GM19238 (cell line): ENCODE data around the gene OSBPL2.

ENCODE experiments used
- DNase-seq: peaks from one replicate; pipeline ENCODE4 v3.0.0; 2011; ENCODE audit warnings: low spot score; ENCODE audit not compliant: insufficient read length

OSBPL2 gene

GRCh38 chr20:62337558-62338293, 99.4 kb downstream of the OSBPL2 start:
- no peak for DNase-seq

GRCh38 chr20:62338294-62338620, 99.9 kb downstream of the OSBPL2 start:
- no peak for DNase-seq

- DNase-seq, result peak; percentile 78
These were observed 101.3 kb downstream of the OSBPL2 start for GRCh38 chr20:62339647-62340062.

GRCh38 chr20:62342910-62343309, 104.6 kb downstream of the OSBPL2 start:
- no peak for DNase-seq

GRCh38 chr20:62344092-62344491, 105.8 kb downstream of the OSBPL2 start:
- no peak for DNase-seq

GRCh38 chr20:62344782-62345181, 106.5 kb downstream of the OSBPL2 start:
- DNase-seq, result no peak
